ENCODE measurements around the gene TC2N.
"Not testable (repeated sequence)": the region's sequence is repeated elsewhere in the genome, so short reads cannot be mapped to it uniquely, and the experiment has no call there.

The TC2N gene

GRCh38 chr14:91902336-91902735 lies 35.0 kb upstream of the TC2N start:
- Histone ChIP-seq H3K9ac (ENCODE audit: insufficient read length) (no peak overlapping the region), H3K4me3 (no peak overlapping the region), H3K36me3 (ENCODE audit: insufficient read depth, low read length) (no peaks in the 10 kb centered on the region), H3K27ac (no peak overlapping the region), H3K9me3 (ENCODE audit: low read depth, low read length) (no peaks in the 10 kb centered on the region)
- no peak for DNase-seq (ENCODE audit: low read depth, low spot score)
- no peak for TF ChIP-seq FOXP2 (optimal IDR thresholded peaks at IDR 0.05; ENCODE audit: control extremely low read depth, extremely low read length, insufficient read depth)
- TF ChIP-seq EZH2 (IDR thresholded peaks at IDR 0.05), result no peak
- no peak for TF ChIP-seq POLR2AphosphoS5 (IDR thresholded peaks at IDR 0.05; ENCODE audit: borderline replicate concordance, low read depth, low read length)

GRCh38 chr14:91901449-91902226 lies 34.3 kb upstream of the TC2N start:
- Histone ChIP-seq H3K36me3 (ENCODE audit: insufficient read depth, low read length) (no peaks in the 10 kb centered on the region), H3K27ac (no peak overlapping the region), H3K9ac (ENCODE audit: insufficient read length) (no peak overlapping the region), H3K9me3 (ENCODE audit: low read depth, low read length) (no peaks in the 10 kb centered on the region), H3K4me3 (no peak overlapping the region)
- TF ChIP-seq POLR2AphosphoS5 (IDR thresholded peaks at IDR 0.05; ENCODE audit: borderline replicate concordance, low read depth, low read length) (no peak), EZH2 (IDR thresholded peaks at IDR 0.05) (no peak), FOXP2 (optimal IDR thresholded peaks at IDR 0.05; ENCODE audit: control extremely low read depth, extremely low read length, insufficient read depth) (no peak)
- no peak for DNase-seq (ENCODE audit: low read depth, low spot score)

GRCh38 chr14:91899806-91900205 lies 32.5 kb upstream of the TC2N start:
- TF ChIP-seq FOXP2 (optimal IDR thresholded peaks at IDR 0.05; ENCODE audit: control extremely low read depth, extremely low read length, insufficient read depth) (no peak), POLR2AphosphoS5 (IDR thresholded peaks at IDR 0.05; ENCODE audit: borderline replicate concordance, low read depth, low read length) (no peak), EZH2 (IDR thresholded peaks at IDR 0.05) (no peak)
- no peaks in the 10 kb centered on the region for H3K36me3 ChIP-seq (ENCODE audit: insufficient read depth, low read length)

GRCh38 chr14:91899213-91899612 lies 31.9 kb upstream of the TC2N start:
- DNase-seq (ENCODE audit: low read depth, low spot score), result no peak

More at GRCh38 chr14:91899806-91900205, 32.5 kb upstream of the TC2N start:
- DNase-seq (ENCODE audit: low read depth, low spot score), result no peak
- Histone ChIP-seq H3K9me3 (ENCODE audit: low read depth, low read length) (no peaks in the 10 kb centered on the region), H3K4me3 (no peak overlapping the region), H3K9ac (ENCODE audit: insufficient read length) (no peak overlapping the region), H3K27ac (no peak overlapping the region)

GRCh38 chr14:91898372-91898771 lies 31.0 kb upstream of the TC2N start:
- H3K9me3 ChIP-seq (ENCODE audit: low read depth, low read length), result no peaks in the 10 kb centered on the region
- H3K4me3 ChIP-seq, result no peak overlapping the region
- TF ChIP-seq FOXP2 (optimal IDR thresholded peaks at IDR 0.05; ENCODE audit: control extremely low read depth, extremely low read length, insufficient read depth), result no peak
- no peak for TF ChIP-seq POLR2AphosphoS5 (IDR thresholded peaks at IDR 0.05; ENCODE audit: borderline replicate concordance, low read depth, low read length)
- no peak for TF ChIP-seq EZH2 (IDR thresholded peaks at IDR 0.05)
- DNase-seq (ENCODE audit: low read depth, low spot score), result no peak
- no peaks in the 10 kb centered on the region for H3K36me3 ChIP-seq (ENCODE audit: insufficient read depth, low read length)
- no peak overlapping the region for H3K27ac ChIP-seq
- no peak overlapping the region for H3K9ac ChIP-seq (ENCODE audit: insufficient read length)

More at GRCh38 chr14:91899213-91899612, 31.9 kb upstream of the TC2N start:
- H3K9me3 ChIP-seq (ENCODE audit: low read depth, low read length), result no peaks in the 10 kb centered on the region
- no peaks in the 10 kb centered on the region for H3K36me3 ChIP-seq (ENCODE audit: insufficient read depth, low read length)
- no peak overlapping the region for H3K9ac ChIP-seq (ENCODE audit: insufficient read length)
- no peak overlapping the region for H3K27ac ChIP-seq
- no peak overlapping the region for H3K4me3 ChIP-seq
- no peak for TF ChIP-seq FOXP2 (optimal IDR thresholded peaks at IDR 0.05; ENCODE audit: control extremely low read depth, extremely low read length, insufficient read depth)
- TF ChIP-seq EZH2 (IDR thresholded peaks at IDR 0.05), result no peak
- no peak for TF ChIP-seq POLR2AphosphoS5 (IDR thresholded peaks at IDR 0.05; ENCODE audit: borderline replicate concordance, low read depth, low read length)

GRCh38 chr14:91897716-91898115 lies 30.4 kb upstream of the TC2N start:
- not testable (repeated sequence) for H3K9ac ChIP-seq (ENCODE audit: insufficient read length); DNase-seq (ENCODE audit: low read depth, low spot score); H3K27ac ChIP-seq; H3K9me3 ChIP-seq (ENCODE audit: low read depth, low read length); H3K36me3 ChIP-seq (ENCODE audit: insufficient read depth, low read length); H3K4me3 ChIP-seq

- DNase-seq (ENCODE audit: low read depth, low spot score), result no peak
- Histone ChIP-seq H3K36me3 (ENCODE audit: insufficient read depth, low read length) (no peaks in the 10 kb centered on the region), H3K27ac (no peak overlapping the region), H3K9ac (ENCODE audit: insufficient read length) (no peak overlapping the region), H3K9me3 (ENCODE audit: low read depth, low read length) (no peaks in the 10 kb centered on the region), H3K4me3 (no peak overlapping the region)
- TF ChIP-seq FOXP2 (optimal IDR thresholded peaks at IDR 0.05; ENCODE audit: control extremely low read depth, extremely low read length, insufficient read depth) (no peak), EZH2 (IDR thresholded peaks at IDR 0.05) (no peak)
Measured at GRCh38 chr14:91897106-91897701, 29.9 kb upstream of the TC2N start.

GRCh38 chr14:91896419-91896818 lies 29.1 kb upstream of the TC2N start:
- no peaks in the 10 kb centered on the region for H3K9me3 ChIP-seq (ENCODE audit: low read depth, low read length)
- no peaks in the 10 kb centered on the region for H3K36me3 ChIP-seq (ENCODE audit: insufficient read depth, low read length)
- no peak overlapping the region for H3K4me3 ChIP-seq
- no peak overlapping the region for H3K9ac ChIP-seq (ENCODE audit: insufficient read length)
- TF ChIP-seq POLR2AphosphoS5 (IDR thresholded peaks at IDR 0.05; ENCODE audit: borderline replicate concordance, low read depth, low read length), result no peak
- no peak for TF ChIP-seq EZH2 (IDR thresholded peaks at IDR 0.05)
- TF ChIP-seq FOXP2 (optimal IDR thresholded peaks at IDR 0.05; ENCODE audit: control extremely low read depth, extremely low read length, insufficient read depth), result no peak
- H3K27ac ChIP-seq, result no peak overlapping the region
- DNase-seq (ENCODE audit: low read depth, low spot score), result no peak

- Histone ChIP-seq H3K4me3 (no peak overlapping the region), H3K9me3 (ENCODE audit: low read depth, low read length) (no peaks in the 10 kb centered on the region), H3K36me3 (ENCODE audit: insufficient read depth, low read length) (no peaks in the 10 kb centered on the region), H3K27ac (no peak overlapping the region), H3K9ac (ENCODE audit: insufficient read length) (no peak overlapping the region)
- no peak for DNase-seq (ENCODE audit: low read depth, low spot score)
- TF ChIP-seq FOXP2 (optimal IDR thresholded peaks at IDR 0.05; ENCODE audit: control extremely low read depth, extremely low read length, insufficient read depth), result no peak
- no peak for TF ChIP-seq EZH2 (IDR thresholded peaks at IDR 0.05)
- no peak for TF ChIP-seq POLR2AphosphoS5 (IDR thresholded peaks at IDR 0.05; ENCODE audit: borderline replicate concordance, low read depth, low read length)
Measured at GRCh38 chr14:91893669-91894068, 26.3 kb upstream of the TC2N start.

Data from SK-N-MC (cell line).